K562 (cell line): ENCODE data around the gene LDAH. TPM values are rescaled to one million over a fixed set of nuclear protein-coding genes. Genes with fewer than 3 reads are reported as not detected.

Experiments used
- ATAC-seq: fragments of 200-7000 bp; cut with Tn5 transposase; 3 replicates; pipeline ENCODE4 v1.9.1; 2020; ENCODE audit warnings: moderate library complexity
- BruUV-seq: library from RNA; stranded (reverse); fragments of 400-500 nt; replicated peaks from 2 replicates; lab custom pipeline; 2021; lab: Mats Ljungman, UMichigan
- CTCF ChIA-PET: fragments of 300-600 bp; formaldehyde crosslinking; extraction: SDS; loops from one replicate; lab custom pipeline; 2021; ENCODE audit warnings: low intra/inter-chr PET ratio; lab: Yijun Ruan, JAX
- POLR2A ChIA-PET: fragments of 300-600, 350-650 bp; sonication (Branson Sonifier 250); formaldehyde crosslinking; extraction: SDS; loops from one replicate; lab custom pipeline; 2021; ENCODE audit warnings: antibody characterized with exemption, inconsistent platforms; lab: Yijun Ruan, JAX
- DNase-seq, 4 experiments: peaks; one replicate each; pipeline versions ENCODE4 v3.0.0 to v3.0.0-alpha.2; 2011 to 2018; ENCODE audit warnings: low spot score in 3 of 4, mixed read lengths in 3 of 4; ENCODE audit errors: extremely low read depth in 1 of 4
- FAIRE-seq: peaks from 2 replicates; lab custom pipeline; 2011; peaks lifted over from hg19 to GRCh38; lab: Jason Lieb, UNC
- H2AFZ ChIP-seq: 2 replicates; pipeline ENCODE4 v1.6.0; 2011; ENCODE audit warnings: low read depth, low read length, control low read depth, inconsistent platforms
- H3K27ac ChIP-seq: fragments of 200-600 bp; 3 replicates; pipeline ENCODE4 v1.8.0; 2011; ENCODE audit warnings: low read depth, mild to moderate bottlenecking, control low read depth, inconsistent platforms, low read length, moderate library complexity, mixed read lengths; ENCODE audit errors: extremely low read depth
- H3K27me3 ChIP-seq, 2 experiments: fragments of 300-600 bp in 1 of 2; 2 replicates in 1 of 2; 3 replicates in 1 of 2; pipeline versions ENCODE4 v1.6.0 to v1.8.0; 2011; ENCODE audit warnings: inconsistent platforms in 2 of 2, low read length in 2 of 2, mild to moderate bottlenecking in 1 of 2, mixed read lengths in 1 of 2, moderate library complexity in 1 of 2; ENCODE audit not compliant: control insufficient read depth in 2 of 2, insufficient read depth in 2 of 2
- H3K36me3 ChIP-seq: fragments of 300-600 bp; 3 replicates; pipeline ENCODE4 v1.8.0; 2011; ENCODE audit warnings: mild to moderate bottlenecking, low read length, inconsistent platforms; ENCODE audit not compliant: control insufficient read depth, insufficient read depth
- H3K4me1 ChIP-seq, 2 experiments: fragments of 200-600 bp in 1 of 2; replicated peaks in 1 of 2; 2 replicates in 1 of 2; 3 replicates in 1 of 2; pipeline versions ENCODE4 v1.5.1 to v1.8.0; 2011; ENCODE audit warnings: inconsistent platforms in 2 of 2, low read length in 2 of 2, mild to moderate bottlenecking in 1 of 2, mixed read lengths in 1 of 2, moderate library complexity in 1 of 2; ENCODE audit not compliant: control insufficient read depth in 2 of 2, insufficient read depth in 2 of 2
- H3K4me2 ChIP-seq: 2 replicates; pipeline ENCODE4 v1.6.1; 2011; ENCODE audit warnings: low read length, control low read depth, inconsistent platforms, mixed read lengths; ENCODE audit not compliant: insufficient read depth
- H3K4me3 ChIP-seq: fragments of 200-600 bp; sonication (generic), shearing (Covaris generic); 2 replicates; pipeline ENCODE4 v1.5.1; 2016; ENCODE audit warnings: control low read depth, inconsistent platforms
- H3K79me2 ChIP-seq: fragments of 200-600 bp; 3 replicates; pipeline ENCODE4 v1.8.0; 2011; ENCODE audit warnings: low read length, inconsistent platforms; ENCODE audit not compliant: control insufficient read depth, insufficient read depth
- H3K9ac ChIP-seq, 2 experiments: 2 replicates each; pipeline versions ENCODE4 v1.6.0 to v1.6.1; 2011; ENCODE audit warnings: low read depth in 2 of 2, low read length in 2 of 2, control low read depth in 1 of 2, inconsistent platforms in 1 of 2, mild to moderate bottlenecking in 1 of 2, mixed read lengths in 1 of 2; ENCODE audit not compliant: insufficient read depth in 1 of 2
- H3K9me1 ChIP-seq: one replicate; pipeline ENCODE4 v1.6.0; 2011; ENCODE audit warnings: inconsistent platforms, mild to moderate bottlenecking, low read length, moderate library complexity; ENCODE audit not compliant: control insufficient read depth, insufficient read depth
- H3K9me3 ChIP-seq: replicated peaks from 2 replicates; pipeline ENCODE4 v1.5.1; 2011; ENCODE audit warnings: low read depth, low read length, inconsistent platforms; ENCODE audit not compliant: control insufficient read depth, insufficient read depth
- H4K20me1 ChIP-seq: replicated peaks from 2 replicates; pipeline ENCODE4 v1.6.1; 2011; ENCODE audit warnings: low read length, inconsistent platforms, mixed read lengths; ENCODE audit not compliant: control insufficient read depth, insufficient read depth
- MLX ChIP-seq, 2 experiments: fragments of 450-650 bp in 1 of 2; sonication (generic) in 1 of 2; formaldehyde crosslinking; conservative IDR thresholded peaks; 2 replicates each; pipeline versions ENCODE4 v1.4.0 to v1.8.1; 2020 to 2022; ENCODE audit warnings: mild to moderate bottlenecking in 1 of 2, missing genetic modification reagents in 1 of 2
- NR1H2 ChIP-seq: sonication (generic); formaldehyde crosslinking; IDR thresholded peaks from 2 replicates; pipeline ENCODE4 v1.4.0; 2020; ENCODE audit warnings: mild to moderate bottlenecking, missing genetic modification reagents
- SMARCB1 ChIP-seq: IDR thresholded peaks from 2 replicates; pipeline ENCODE4 v1.6.1; 2011; ENCODE audit warnings: improper control_type of control experiment, low read depth; ENCODE audit not compliant: insufficient read length
- U2AF1 ChIP-seq: fragments of 200-400 bp; formaldehyde crosslinking; optimal IDR thresholded peaks from 2 replicates; pipeline ENCODE3; 2017; ENCODE audit warnings: mild to moderate bottlenecking, low read depth, low read length, moderate library complexity
- ZNF316 ChIP-seq: fragments of 450-650 bp; IDR thresholded peaks from 2 replicates; pipeline ENCODE4 v1.6.1; 2016
- WGBS: fragments of 100-300 bp; shearing (Covaris generic); methylation state at CpG from one replicate; pipeline ENCODE4 v1.1.6; 2016; ENCODE audit warnings: low coverage, mixed read lengths; ENCODE audit not compliant: insufficient coverage; ENCODE audit errors: missing lambda C conversion rate; 5-methylcytosine and 5-hydroxymethylcytosine counted together
- in situ Hi-C: fragments of 300-500 bp; cut with MboI; formaldehyde crosslinking; loops from 4 replicates; pipeline ENCODE4 v1.15.0; 2018; ENCODE audit warnings: inconsistent platforms, mixed read lengths
- intact Hi-C: fragments of 100-400 bp; cut with micrococcal nuclease; formaldehyde crosslinking; loops from 2 replicates; pipeline ENCODE4 v1.14.2; 2022
- polyA plus RNA-seq, 8 experiments: library from polyadenylated mRNA; depleted of rRNA in 4 of 8; stranded (reverse) in 5 of 8; unstranded in 3 of 8; fragments of >200 nt; fragmentation: Nextera tagmentation in 2 of 8; fragmentation: Illumina TruSeq in 1 of 8; extraction: Ambion mirVana in 2 of 8; extraction: Trizol in 1 of 8; gene quantifications; 2 replicates each; pipeline versions ENCODE4 v1.2.1 to v1.2.3, GENCODE V29; 2011 to 2014; ENCODE audit warnings: inconsistent platforms in 1 of 8, missing spikeins in 1 of 8
- total RNA-seq, 7 experiments: library from RNA; depleted of rRNA in 6 of 7; stranded (reverse); fragments of >200 nt in 6 of 7; fragmentation: Illumina TruSeq in 2 of 7; extraction: Trizol in 2 of 7; gene quantifications; 2 replicates each; pipeline versions ENCODE4 v1.2.1 to v1.2.3, GENCODE V29; 2011 to 2021; ENCODE audit warnings: low replicate concordance in 1 of 7
- TF ChIP-seq, protein P1 (sequence below): fragments of 200-600 bp; sonication (generic); IDR thresholded peaks from one replicate; pipeline ENCODE4 v1.6.1; 2012; ENCODE audit warnings: mild to moderate bottlenecking, low read depth, low read length, inconsistent platforms

LDAH gene
- total and polyA plus RNA-seq, 9 of the 15 experiments (the other 6 are each of a cell fraction or from before 2014, with no cell fraction given), result 22.3 to 60.1 (median 40.0) TPM

- Histone ChIP-seq H3K9me3 (no peaks in the 10 kb centered on the region), H3K79me2 (no peaks in the 10 kb centered on the region; the same call in 2 of the 3 replicates), H3K27ac (no peak overlapping the region), H3K4me3 (no peak overlapping the region), H3K27me3 (peaks cover 0 to 15% of the 10 kb centered on the region in 2 experiments; a peak in 2 of 5 replicates), H2AFZ (no peak overlapping the region), H4K20me1 (no peaks in the 10 kb centered on the region; the same call in 1 of the 2 replicates), H3K4me1 (peaks cover 13 to 24% of the 10 kb centered on the region in 2 experiments; a peak in 4 of 5 replicates), H3K9ac (peak overlapping the region in 1 of 2 experiments; percentile 14; a peak in 1 of 4 replicates), H3K4me2 (no peak overlapping the region), H3K9me1 (no peaks in the 10 kb centered on the region), H3K36me3 (no peaks in the 10 kb centered on the region)
- no TSS peak for BruUV-seq
- ChIA-PET CTCF (no interaction called here), POLR2A (interaction anchor here (0.5 to 1.6 kb wide), 5 partner anchors 10 to 580 kb away, joined by 3 to 6 read pairs (median 3); no protein-coding TSS in a partner anchor)
- no peak for FAIRE-seq
- 43% methylated on average over 8 of the region's 8 CpGs for WGBS
- in situ Hi-C loops (no loop called here), intact Hi-C loops (no loop called here)
- no peak for DNase-seq
- ATAC-seq, result no peak
- TF ChIP-seq SMARCB1 (no peak), NR1H2 (no peak), MLX (CRISPR knock-in tag; conservative IDR thresholded peaks at IDR 0.05) (no peak), U2AF1 (no peak), ZNF316 (no peak)
- TF ChIP-seq, protein P1, sequence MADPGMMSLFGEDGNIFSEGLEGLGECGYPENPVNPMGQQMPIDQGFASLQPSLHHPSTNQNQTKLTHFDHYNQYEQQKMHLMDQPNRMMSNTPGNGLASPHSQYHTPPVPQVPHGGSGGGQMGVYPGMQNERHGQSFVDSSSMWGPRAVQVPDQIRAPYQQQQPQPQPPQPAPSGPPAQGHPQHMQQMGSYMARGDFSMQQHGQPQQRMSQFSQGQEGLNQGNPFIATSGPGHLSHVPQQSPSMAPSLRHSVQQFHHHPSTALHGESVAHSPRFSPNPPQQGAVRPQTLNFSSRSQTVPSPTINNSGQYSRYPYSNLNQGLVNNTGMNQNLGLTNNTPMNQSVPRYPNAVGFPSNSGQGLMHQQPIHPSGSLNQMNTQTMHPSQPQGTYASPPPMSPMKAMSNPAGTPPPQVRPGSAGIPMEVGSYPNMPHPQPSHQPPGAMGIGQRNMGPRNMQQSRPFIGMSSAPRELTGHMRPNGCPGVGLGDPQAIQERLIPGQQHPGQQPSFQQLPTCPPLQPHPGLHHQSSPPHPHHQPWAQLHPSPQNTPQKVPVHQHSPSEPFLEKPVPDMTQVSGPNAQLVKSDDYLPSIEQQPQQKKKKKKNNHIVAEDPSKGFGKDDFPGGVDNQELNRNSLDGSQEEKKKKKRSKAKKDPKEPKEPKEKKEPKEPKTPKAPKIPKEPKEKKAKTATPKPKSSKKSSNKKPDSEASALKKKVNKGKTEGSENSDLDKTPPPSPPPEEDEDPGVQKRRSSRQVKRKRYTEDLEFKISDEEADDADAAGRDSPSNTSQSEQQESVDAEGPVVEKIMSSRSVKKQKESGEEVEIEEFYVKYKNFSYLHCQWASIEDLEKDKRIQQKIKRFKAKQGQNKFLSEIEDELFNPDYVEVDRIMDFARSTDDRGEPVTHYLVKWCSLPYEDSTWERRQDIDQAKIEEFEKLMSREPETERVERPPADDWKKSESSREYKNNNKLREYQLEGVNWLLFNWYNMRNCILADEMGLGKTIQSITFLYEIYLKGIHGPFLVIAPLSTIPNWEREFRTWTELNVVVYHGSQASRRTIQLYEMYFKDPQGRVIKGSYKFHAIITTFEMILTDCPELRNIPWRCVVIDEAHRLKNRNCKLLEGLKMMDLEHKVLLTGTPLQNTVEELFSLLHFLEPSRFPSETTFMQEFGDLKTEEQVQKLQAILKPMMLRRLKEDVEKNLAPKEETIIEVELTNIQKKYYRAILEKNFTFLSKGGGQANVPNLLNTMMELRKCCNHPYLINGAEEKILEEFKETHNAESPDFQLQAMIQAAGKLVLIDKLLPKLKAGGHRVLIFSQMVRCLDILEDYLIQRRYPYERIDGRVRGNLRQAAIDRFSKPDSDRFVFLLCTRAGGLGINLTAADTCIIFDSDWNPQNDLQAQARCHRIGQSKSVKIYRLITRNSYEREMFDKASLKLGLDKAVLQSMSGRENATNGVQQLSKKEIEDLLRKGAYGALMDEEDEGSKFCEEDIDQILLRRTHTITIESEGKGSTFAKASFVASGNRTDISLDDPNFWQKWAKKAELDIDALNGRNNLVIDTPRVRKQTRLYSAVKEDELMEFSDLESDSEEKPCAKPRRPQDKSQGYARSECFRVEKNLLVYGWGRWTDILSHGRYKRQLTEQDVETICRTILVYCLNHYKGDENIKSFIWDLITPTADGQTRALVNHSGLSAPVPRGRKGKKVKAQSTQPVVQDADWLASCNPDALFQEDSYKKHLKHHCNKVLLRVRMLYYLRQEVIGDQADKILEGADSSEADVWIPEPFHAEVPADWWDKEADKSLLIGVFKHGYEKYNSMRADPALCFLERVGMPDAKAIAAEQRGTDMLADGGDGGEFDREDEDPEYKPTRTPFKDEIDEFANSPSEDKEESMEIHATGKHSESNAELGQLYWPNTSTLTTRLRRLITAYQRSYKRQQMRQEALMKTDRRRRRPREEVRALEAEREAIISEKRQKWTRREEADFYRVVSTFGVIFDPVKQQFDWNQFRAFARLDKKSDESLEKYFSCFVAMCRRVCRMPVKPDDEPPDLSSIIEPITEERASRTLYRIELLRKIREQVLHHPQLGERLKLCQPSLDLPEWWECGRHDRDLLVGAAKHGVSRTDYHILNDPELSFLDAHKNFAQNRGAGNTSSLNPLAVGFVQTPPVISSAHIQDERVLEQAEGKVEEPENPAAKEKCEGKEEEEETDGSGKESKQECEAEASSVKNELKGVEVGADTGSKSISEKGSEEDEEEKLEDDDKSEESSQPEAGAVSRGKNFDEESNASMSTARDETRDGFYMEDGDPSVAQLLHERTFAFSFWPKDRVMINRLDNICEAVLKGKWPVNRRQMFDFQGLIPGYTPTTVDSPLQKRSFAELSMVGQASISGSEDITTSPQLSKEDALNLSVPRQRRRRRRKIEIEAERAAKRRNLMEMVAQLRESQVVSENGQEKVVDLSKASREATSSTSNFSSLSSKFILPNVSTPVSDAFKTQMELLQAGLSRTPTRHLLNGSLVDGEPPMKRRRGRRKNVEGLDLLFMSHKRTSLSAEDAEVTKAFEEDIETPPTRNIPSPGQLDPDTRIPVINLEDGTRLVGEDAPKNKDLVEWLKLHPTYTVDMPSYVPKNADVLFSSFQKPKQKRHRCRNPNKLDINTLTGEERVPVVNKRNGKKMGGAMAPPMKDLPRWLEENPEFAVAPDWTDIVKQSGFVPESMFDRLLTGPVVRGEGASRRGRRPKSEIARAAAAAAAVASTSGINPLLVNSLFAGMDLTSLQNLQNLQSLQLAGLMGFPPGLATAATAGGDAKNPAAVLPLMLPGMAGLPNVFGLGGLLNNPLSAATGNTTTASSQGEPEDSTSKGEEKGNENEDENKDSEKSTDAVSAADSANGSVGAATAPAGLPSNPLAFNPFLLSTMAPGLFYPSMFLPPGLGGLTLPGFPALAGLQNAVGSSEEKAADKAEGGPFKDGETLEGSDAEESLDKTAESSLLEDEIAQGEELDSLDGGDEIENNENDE, result no peak
Measured at GRCh38 chr2:20647738-20648137, 175.2 kb downstream of the LDAH start.
